Lung (tissue), 12 donors: Measurements from ENCODE around the gene TNNT3. TPM values are rescaled to one million over a fixed set of nuclear protein-coding genes. Genes with fewer than 3 reads are reported as not detected.

Experiments used
- ATAC-seq: fragments of 200-7000 bp; cut with Tn5 transposase; one replicate; pipeline ENCODE4 v1.9.1; 2020; ENCODE audit warnings: moderate number of reproducible peaks; ENCODE audit not compliant: insufficient read depth, low FRiP score
- DNase-seq, 3 donors: peaks; one replicate each; pipeline ENCODE4 v3.0.0-alpha.2; 2013 to 2017
- H3K27ac ChIP-seq, 2 donors: one replicate each; pipeline ENCODE4 v1.5.1; 2013; ENCODE audit warnings: mild to moderate bottlenecking in 2 of 2, moderate library complexity in 2 of 2, control low read depth in 1 of 2, inconsistent platforms in 1 of 2, low read depth in 1 of 2, low read length in 1 of 2
- H3K27me3 ChIP-seq, 3 donors: one replicate each; pipeline ENCODE4 v1.5.1; 2013; ENCODE audit warnings: low read length in 2 of 3; ENCODE audit not compliant: control insufficient read depth in 3 of 3, insufficient read depth in 3 of 3
- H3K36me3 ChIP-seq, 4 donors: one replicate each; pipeline ENCODE4 v1.5.1; 2013; ENCODE audit warnings: low read length in 4 of 4, mild to moderate bottlenecking in 1 of 4, moderate library complexity in 1 of 4; ENCODE audit not compliant: control insufficient read depth in 4 of 4, insufficient read depth in 4 of 4
- H3K4me1 ChIP-seq, 5 donors: one replicate each; pipeline ENCODE4 v1.5.1; 2013; ENCODE audit warnings: low read length in 5 of 5, mild to moderate bottlenecking in 2 of 5, moderate library complexity in 1 of 5; ENCODE audit not compliant: control insufficient read depth in 5 of 5, insufficient read depth in 5 of 5
- H3K4me3 ChIP-seq: one replicate; pipeline ENCODE4 v1.5.1; 2013; ENCODE audit warnings: mild to moderate bottlenecking, control low read depth, moderate library complexity
- H3K9ac ChIP-seq, 2 donors: one replicate each; pipeline ENCODE4 v1.5.1; 2013; ENCODE audit warnings: low read length in 2 of 2, control low read depth in 1 of 2; ENCODE audit not compliant: insufficient read depth in 1 of 2
- H3K9me3 ChIP-seq, 4 donors: one replicate each; pipeline ENCODE4 v1.5.1; 2013; ENCODE audit warnings: low read length in 3 of 4, mild to moderate bottlenecking in 1 of 4, moderate library complexity in 1 of 4; ENCODE audit not compliant: control insufficient read depth in 4 of 4, insufficient read depth in 3 of 4
- CTCF ChIP-seq: IDR thresholded peaks from 2 replicates; pipeline ENCODE4 v1.5.1; 2012; ENCODE audit warnings: mild to moderate bottlenecking; ENCODE audit errors: control extremely low read depth, extremely low read depth
- WGBS, 2 donors: extraction: QIAGEN DNeasy Blood & Tissue Kit; methylation state at CpG; one replicate each; pipeline ENCODE4 v1.1.7; 2013; 5-methylcytosine and 5-hydroxymethylcytosine counted together
- polyA plus RNA-seq, 2 donors: library from polyadenylated mRNA; stranded (reverse); fragments of 200-250 nt; gene quantifications; one replicate each; pipeline ENCODE4 v1.2.1, GENCODE V29; 2013
- total RNA-seq, 2 donors: library from RNA; depleted of rRNA in 1 of 2; stranded (reverse); fragments of >200 nt in 1 of 2; gene quantifications; one replicate each; pipeline ENCODE4 v1.2.1, GENCODE V29; 2014 to 2021
- donor health status: control.
- donor health status: control.
- donor health status: Bipolar disorder and iron deficiency.
- donor health status: healthy.
- donor health status: DM: yes; HTN: yes; CAD: no.

Gene TNNT3
- total and polyA plus RNA-seq, 4 donors = 1.6 to 8.0 (median 5.1) TPM

- ATAC-seq (no peak), DNase-seq (no peak)
- H3K9me3 ChIP-seq = peaks cover 0 to 1% (median 0%) of the 10 kb centered on the region in 4 donors
- no peaks in the 10 kb centered on the region for H3K36me3 ChIP-seq
- H3K27ac ChIP-seq = no peak overlapping the region
- H3K4me3 ChIP-seq = no peak overlapping the region
- no peaks in the 10 kb centered on the region for H3K27me3 ChIP-seq
- H3K9ac ChIP-seq = no peak overlapping the region
- H3K4me1 ChIP-seq = peaks cover 0 to 19% (median 4%) of the 10 kb centered on the region in 5 donors
- no peak for TF ChIP-seq CTCF
- WGBS, 2 donors = 93 to 95% methylated on average over 30 to 31 of the region's 31 CpGs
Measured at GRCh38 chr11:1913271-1914060, 6.0 kb upstream of the TNNT3 start.

- H3K9me3 ChIP-seq = peaks cover 0 to 1% (median 0%) of the 10 kb centered on the region in 4 donors
- no peaks in the 10 kb centered on the region for H3K36me3 ChIP-seq
- no peak overlapping the region for H3K9ac ChIP-seq
- WGBS, 2 donors = 92 to 95% methylated on average over 2 of the region's 2 CpGs
- no peak overlapping the region for H3K27ac ChIP-seq
- H3K27me3 ChIP-seq = no peaks in the 10 kb centered on the region
- peaks cover 0 to 13% (median 4%) of the 10 kb centered on the region in 5 donors for H3K4me1 ChIP-seq
- ATAC-seq (no peak), DNase-seq (no peak)
- H3K4me3 ChIP-seq = no peak overlapping the region
- no peak for TF ChIP-seq CTCF
Measured at GRCh38 chr11:1915795-1916131, 3.7 kb upstream of the TNNT3 start.

GRCh38 chr11:1916132-1916985 lies 3.1 kb upstream of the TNNT3 start:
- Histone ChIP-seq H3K9ac (no peak overlapping the region), H3K27me3 (no peaks in the 10 kb centered on the region), H3K4me3 (no peak overlapping the region), H3K36me3 (no peaks in the 10 kb centered on the region), H3K4me1 (peaks cover 0 to 18% (median 4%) of the 10 kb centered on the region in 5 donors), H3K9me3 (peaks cover 0 to 1% (median 0%) of the 10 kb centered on the region in 4 donors), H3K27ac (no peak overlapping the region)
- 84 to 86% methylated on average over 14 of the region's 14 CpGs for WGBS, 2 donors
- DNase-seq (no peak), ATAC-seq (no peak)
- no peak for TF ChIP-seq CTCF
